Left lung (tissue), 10 donors: ENCODE results near the gene RARB. TPM values are rescaled to one million over a fixed set of nuclear protein-coding genes. Genes with fewer than 3 reads are reported as not detected.

Experiments
- ATAC-seq: fragments of 200-7000 bp; cut with Tn5 transposase; one replicate; pipeline ENCODE4 v1.9.1; 2020; ENCODE audit warnings: moderate library complexity
- DNase-seq, 4 donors: peaks; one replicate each; pipeline ENCODE4 v3.0.0-alpha.2; 2013 to 2020
- H3K27ac ChIP-seq, 2 donors: fragments of 200-600 bp; sonication (generic) in 1 of 2; one replicate each; pipeline versions ENCODE4 v1.5.0 to v1.8.0; 2020 to 2021
- H3K27me3 ChIP-seq, 2 donors: fragments of 200-600 bp; sonication (generic) in 1 of 2; one replicate each; pipeline versions ENCODE4 v1.5.0 to v1.8.0; 2020 to 2021
- H3K36me3 ChIP-seq, 2 donors: fragments of 200-600 bp; sonication (generic) in 1 of 2; one replicate each; pipeline versions ENCODE4 v1.5.0 to v1.8.0; 2020 to 2021
- H3K4me1 ChIP-seq, 2 donors: fragments of 200-600 bp; one replicate each; pipeline ENCODE4 v1.8.0; 2021
- H3K4me3 ChIP-seq, 2 donors: fragments of 200-600 bp; sonication (generic) in 1 of 2; one replicate each; pipeline versions ENCODE4 v1.5.0 to v1.8.0; 2020 to 2021; ENCODE audit warnings: mild to moderate bottlenecking in 1 of 2
- H3K9me3 ChIP-seq, 2 donors: fragments of 200-600 bp; sonication (generic) in 1 of 2; one replicate each; pipeline versions ENCODE4 v1.5.0 to v1.8.0; 2020 to 2021
- CTCF ChIP-seq, 2 donors: fragments of 200-600 bp; sonication (generic) in 1 of 2; IDR thresholded peaks; one replicate each; pipeline versions ENCODE4 v1.5.0 to v1.8.0; 2021; ENCODE audit warnings: antibody characterized with exemption in 2 of 2
- intact Hi-C, 2 donors: fragments of 100-400 bp; cut with DNase I; formaldehyde crosslinking; loops; one replicate each; pipeline versions ENCODE4 v1.11.2 to v1.14.2; 2022
- polyA plus RNA-seq, 6 donors: library from polyadenylated mRNA; unstranded; fragments of 120-200 nt; gene quantifications; one replicate each; pipeline ENCODE4 v1.2.1, GENCODE V29; 2013; ENCODE audit not compliant: insufficient read length in 6 of 6
- total RNA-seq, 2 donors: library from RNA; stranded (reverse); fragmentation: NEBNext Ultra II Directional; extraction: Animal tissue kit (Norgen Biotek cat#: 25700); gene quantifications; one replicate each; pipeline ENCODE4 v1.2.1, GENCODE V29; 2021
- donor health status: DM: no; HTN: yes; CAD: no.
- donor health status: DM: no; HTN: no; CAD: no.

Gene RARB
- total and polyA plus RNA-seq, 8 donors: 4.1 to 40.1 (median 33.3) TPM

GRCh38 chr3:25485673-25486072 is 57.6 kb downstream of the RARB start:
- no peak for TF ChIP-seq CTCF (IDR thresholded peaks at IDR 0.05)
- Histone ChIP-seq H3K4me3 (no peak overlapping the region), H3K27ac (no peak overlapping the region), H3K27me3 (no peaks in the 10 kb centered on the region), H3K9me3 (no peaks in the 10 kb centered on the region), H3K36me3 (no peaks in the 10 kb centered on the region), H3K4me1 (no peaks in the 10 kb centered on the region)
- intact Hi-C loops: no loop called here
- no peak for DNase-seq
- ATAC-seq: no peak

DNA sequence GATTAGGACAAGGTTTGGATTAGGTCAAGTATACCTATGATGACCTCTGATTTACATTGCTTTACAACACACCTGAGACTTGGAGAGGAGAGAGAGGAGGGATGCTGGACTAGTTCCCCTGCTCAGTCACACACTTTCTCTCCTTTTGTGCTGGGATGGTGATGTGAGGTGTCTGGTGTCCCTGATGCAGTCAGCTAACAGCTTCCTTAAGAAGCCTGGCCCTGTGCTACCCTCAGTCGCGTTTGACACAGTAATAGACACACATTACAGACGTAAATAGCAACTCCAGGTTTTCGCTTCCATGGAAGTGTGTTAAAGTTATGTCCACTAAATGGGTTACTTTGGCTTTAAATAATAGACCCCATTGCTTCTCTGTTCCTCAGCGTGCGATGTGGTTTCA is 58.9 kb downstream of the RARB start:
- TF ChIP-seq CTCF (IDR thresholded peaks at IDR 0.05): no peak
- DNase-seq: no peak
- H3K9me3 ChIP-seq: peaks cover 0 to 4% of the 10 kb centered on the region in 2 donors
- H3K27me3 ChIP-seq: no peaks in the 10 kb centered on the region
- ATAC-seq: no peak
- intact Hi-C loops: no loop called here
- no peaks in the 10 kb centered on the region for H3K36me3 ChIP-seq
- no peak overlapping the region for H3K4me3 ChIP-seq
- no peak overlapping the region for H3K27ac ChIP-seq
- no peaks in the 10 kb centered on the region for H3K4me1 ChIP-seq

- TF ChIP-seq CTCF (IDR thresholded peaks at IDR 0.05): no peak
- H3K27me3 ChIP-seq: no peaks in the 10 kb centered on the region
These were observed 62.0 kb downstream of the RARB start for GRCh38 chr3:25489858-25490593.

DNA sequence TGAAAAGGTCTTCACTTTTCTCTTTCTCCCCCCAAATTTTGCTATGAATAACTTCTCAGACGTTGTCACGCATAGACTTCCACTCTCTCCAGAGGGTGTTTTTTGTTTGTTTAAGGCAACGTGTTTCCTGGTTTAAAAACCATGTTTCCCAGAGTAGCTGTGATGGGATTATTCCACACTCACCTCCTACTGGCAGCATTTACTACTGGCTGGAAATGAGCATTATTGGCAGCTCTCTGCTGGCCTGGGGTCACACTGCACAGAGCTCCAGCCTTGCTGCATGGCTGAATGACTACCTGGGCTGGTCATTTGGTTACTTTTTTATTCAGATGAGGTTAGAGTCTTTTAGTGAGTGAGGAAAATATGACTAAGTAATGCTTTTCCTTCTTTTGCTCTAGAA is 65.2 kb downstream of the RARB start:
- ATAC-seq (no peak), DNase-seq (no peak)
- Histone ChIP-seq H3K4me1 (no peaks in the 10 kb centered on the region), H3K4me3 (no peak overlapping the region), H3K27ac (no peak overlapping the region), H3K27me3 (no peaks in the 10 kb centered on the region), H3K36me3 (no peaks in the 10 kb centered on the region), H3K9me3 (peaks cover 0 to 60% of the 10 kb centered on the region in 2 donors)
- no peak for TF ChIP-seq CTCF (IDR thresholded peaks at IDR 0.05)
- intact Hi-C loops: no loop called here

More at GRCh38 chr3:25489858-25490593, 62.0 kb downstream of the RARB start:
- Histone ChIP-seq H3K4me1 (no peaks in the 10 kb centered on the region), H3K9me3 (peaks cover 0 to 35% of the 10 kb centered on the region in 2 donors), H3K4me3 (no peak overlapping the region), H3K36me3 (no peaks in the 10 kb centered on the region), H3K27ac (no peak overlapping the region)
- intact Hi-C loops: no loop called here
- peak in 1 of 4 donors; percentile 50 for DNase-seq
- no peak for ATAC-seq

DNA sequence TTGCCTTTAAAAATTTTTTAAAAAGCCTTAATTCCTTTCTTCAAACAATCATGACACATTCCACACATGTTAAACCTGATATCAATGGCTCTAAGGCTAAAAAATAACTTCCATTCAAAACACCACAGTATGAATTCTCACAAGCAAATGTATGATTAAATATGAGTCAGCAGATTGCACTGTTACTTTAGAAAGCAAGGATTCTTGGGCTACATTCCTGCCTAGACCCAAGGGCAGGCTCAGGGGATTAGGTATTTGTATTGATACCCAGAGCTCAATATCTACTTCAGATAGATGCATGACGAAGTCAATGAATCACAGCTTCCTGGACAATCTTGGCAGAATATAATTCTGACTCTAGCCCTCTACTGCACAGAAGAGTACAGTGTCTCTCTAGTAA is 65.7 kb downstream of the RARB start:
- Histone ChIP-seq H3K36me3 (no peaks in the 10 kb centered on the region), H3K4me1 (no peaks in the 10 kb centered on the region), H3K27ac (no peak overlapping the region), H3K9me3 (peaks cover 0 to 60% of the 10 kb centered on the region in 2 donors), H3K4me3 (no peak overlapping the region), H3K27me3 (no peaks in the 10 kb centered on the region)
- TF ChIP-seq CTCF (IDR thresholded peaks at IDR 0.05): no peak
- DNase-seq (no peak), ATAC-seq (no peak)
- intact Hi-C loops: no loop called here
